DMS79 (cell line): ENCODE measurements around the gene LHFPL4.
"Not testable (repeated sequence)": the region's sequence is repeated elsewhere in the genome, so short reads cannot be mapped to it uniquely, and the experiment has no call there.

ENCODE experiments used
- DNase-seq: peaks from one replicate; lab custom pipeline; 2025; lab: John Stamatoyannopoulos, UW

The LHFPL4 gene

DNA sequence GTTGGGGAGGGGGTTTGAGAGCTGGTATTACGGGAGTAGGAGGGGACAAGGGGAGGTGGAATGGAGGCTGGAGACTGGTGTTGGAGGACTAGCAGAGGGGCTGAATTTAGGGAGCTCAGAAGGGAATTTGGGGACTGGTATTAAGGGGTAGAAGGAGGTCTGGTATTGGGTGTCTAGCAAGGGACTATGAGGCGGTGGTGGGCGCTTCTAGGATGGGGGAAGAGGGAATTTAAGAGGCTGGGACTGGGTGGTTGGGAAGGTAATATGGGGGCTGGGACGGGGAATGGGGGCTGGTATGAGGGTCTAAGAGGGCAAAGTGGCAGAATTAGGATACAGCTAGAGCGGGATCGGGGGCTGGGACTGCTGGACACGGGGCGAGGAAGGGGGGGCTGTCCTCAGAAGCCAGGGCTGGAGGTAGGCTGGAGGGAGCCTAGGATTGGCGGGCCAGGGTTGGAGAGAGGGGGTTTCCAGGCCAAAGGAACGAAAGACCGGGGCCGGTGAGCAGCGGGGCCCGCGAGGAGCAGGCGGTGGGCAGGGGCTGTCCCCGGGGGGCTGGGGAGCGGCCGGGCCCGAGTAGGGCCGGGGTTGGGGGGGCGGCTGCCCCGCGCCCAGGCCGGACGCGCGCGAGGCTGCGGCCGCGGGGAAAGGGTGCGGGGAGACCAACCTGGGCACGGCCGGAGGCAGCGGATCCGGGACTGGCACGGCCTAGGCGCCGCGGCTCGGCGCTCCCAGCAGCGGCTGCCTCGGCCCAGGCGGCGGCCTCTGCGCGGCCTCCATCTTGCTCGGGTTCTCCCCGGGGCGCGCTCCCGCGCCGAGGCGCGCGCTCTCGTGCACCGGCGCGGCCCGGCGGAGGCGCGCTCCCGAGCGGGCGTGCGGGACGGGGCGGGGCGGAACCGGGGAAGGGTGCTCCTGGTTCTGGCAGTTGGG, at the start of gene LHFPL4:
TSS of gene LHFPL4 (minus strand) at position 802 of the 927 bp plus-strand sequence. CDS start 1,143 bp downstream, outside the sequence.
- DNase-seq: no peak

DNA sequence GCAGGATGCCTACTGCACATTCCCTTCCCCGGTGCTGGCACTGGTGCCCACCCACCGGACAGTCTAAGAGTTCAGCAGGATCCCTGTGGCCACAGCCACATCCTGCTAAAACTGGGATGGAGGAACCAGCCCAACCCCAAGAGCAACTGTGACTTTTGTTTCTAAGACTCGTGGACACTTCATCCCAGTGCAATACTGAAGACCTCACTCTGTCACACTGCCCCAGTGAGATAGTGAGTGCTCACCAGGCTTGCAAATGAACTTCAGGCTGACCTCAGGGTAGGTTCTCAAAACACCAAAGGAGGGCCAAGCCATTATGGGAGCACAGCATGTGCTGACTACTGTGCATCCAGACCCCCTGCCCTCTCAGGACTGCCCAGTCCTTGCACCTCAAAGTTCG, 49.0 kb upstream of the LHFPL4 start:
- DNase-seq: no peak

- DNase-seq: not testable (repeated sequence)
Observed at GRCh38 chr3:9601006-9601581, 47.5 kb upstream of the LHFPL4 start.

DNA sequence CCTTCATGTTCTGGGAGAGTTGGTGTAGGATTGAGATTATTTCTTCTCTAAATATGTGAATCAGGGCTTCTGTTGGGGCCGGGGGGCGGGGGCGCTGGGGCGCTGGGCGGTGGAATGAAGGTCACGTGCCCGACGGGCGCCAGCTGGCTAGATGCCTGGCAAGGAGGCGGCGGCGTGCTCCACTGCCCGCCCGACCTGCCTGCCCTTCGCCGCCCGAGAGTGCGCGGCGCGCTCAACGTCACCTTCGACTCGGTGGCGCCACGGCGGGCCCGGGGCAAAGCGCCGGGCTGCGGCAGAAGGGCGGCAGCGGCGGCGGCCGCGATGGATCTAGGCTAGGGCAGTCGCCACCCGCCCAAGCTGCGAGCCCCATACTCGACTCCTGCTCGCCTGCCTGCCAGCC, 47.0 kb upstream of the LHFPL4 start:
- peak; percentile 50 for DNase-seq

GRCh38 chr3:9598783-9599387, 45.3 kb upstream of the LHFPL4 start:
- no peak for DNase-seq

DNA sequence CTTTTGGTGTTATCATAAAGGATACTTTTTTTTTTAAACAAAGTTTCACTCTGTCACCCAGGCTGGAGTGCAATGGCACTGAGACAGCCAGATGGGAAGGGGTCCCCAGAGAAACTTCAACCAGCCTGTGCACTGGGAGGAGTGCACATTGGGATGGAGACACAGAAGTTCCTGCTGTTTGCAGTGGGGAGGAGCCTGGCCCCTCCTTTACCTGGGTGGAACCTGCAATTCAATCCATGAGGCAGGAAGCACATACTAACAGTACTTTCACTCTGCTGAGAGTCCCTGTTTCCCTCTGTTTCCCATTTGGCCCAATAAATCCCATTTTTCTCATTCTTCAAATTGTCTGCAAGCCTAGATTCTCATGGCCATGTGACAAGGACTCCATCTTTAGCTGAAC, 42.3 kb upstream of the LHFPL4 start:
- DNase-seq: no peak

DNA sequence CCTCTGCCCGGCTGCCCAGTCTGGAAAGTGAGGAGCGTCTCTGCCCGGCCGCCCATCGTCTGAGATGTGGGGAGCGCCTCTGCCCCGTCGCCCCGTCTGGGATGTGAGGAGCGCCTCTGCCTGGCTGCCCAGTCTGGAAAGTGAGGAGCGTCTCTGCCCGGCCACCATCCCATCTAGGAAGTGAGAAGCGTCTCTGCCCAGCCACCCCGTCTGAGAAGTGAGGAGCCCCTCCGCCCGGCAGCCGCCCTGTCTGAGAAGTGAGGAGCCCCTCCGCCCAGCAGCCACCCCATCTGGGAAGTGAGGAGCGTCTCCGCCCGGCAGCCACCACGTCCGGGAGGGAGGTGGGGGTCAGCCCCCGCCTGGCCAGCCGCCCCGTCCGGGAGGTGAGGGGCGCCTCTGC, 38.2 kb upstream of the LHFPL4 start:
- DNase-seq: not testable (repeated sequence)

DNA sequence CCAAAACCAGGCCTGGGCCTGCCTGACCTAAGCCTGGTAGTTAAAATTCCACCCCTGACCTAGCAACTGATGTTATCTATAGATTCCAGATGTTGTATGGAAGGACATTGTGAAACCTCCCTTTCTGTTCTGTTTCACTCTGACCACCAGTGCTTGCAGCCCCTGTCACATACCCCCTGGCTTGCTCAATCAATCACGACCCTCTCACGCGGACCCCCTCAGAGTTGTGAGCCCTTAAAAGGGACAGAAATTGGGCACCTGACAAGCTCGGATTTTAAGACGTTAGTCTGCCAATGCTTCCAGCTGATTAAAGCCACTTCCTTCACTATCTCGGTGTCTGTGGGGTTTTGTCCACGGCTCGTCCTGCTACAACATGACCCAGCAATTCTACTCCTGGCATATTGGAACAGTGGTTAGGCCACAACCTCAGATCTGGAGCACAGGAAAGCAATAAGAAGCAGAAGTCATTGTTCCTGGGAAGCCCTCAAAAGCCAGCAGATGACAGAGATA, 36.7 kb upstream of the LHFPL4 start:
- no peak for DNase-seq

DNA sequence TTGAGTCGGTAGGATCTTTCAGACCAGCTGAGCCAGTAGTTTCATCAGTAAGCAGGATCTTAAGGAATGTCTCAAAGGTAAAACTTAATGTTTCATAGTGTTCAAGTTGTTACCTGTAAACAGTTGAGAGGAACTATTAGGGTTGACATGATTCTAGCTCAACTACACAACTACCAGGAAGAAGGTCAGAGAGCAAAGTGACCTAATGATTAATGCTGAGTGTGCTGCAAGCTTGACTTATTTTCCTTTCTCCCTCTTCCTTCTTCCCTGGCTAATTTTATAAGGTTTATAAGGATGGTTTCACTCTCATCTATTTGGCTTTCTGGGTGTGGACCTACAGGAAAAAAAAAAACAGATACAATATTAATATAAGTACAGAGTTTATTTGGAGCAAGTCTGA, 30.2 kb upstream of the LHFPL4 start:
- DNase-seq: no peak

- DNase-seq: no peak
Observed at GRCh38 chr3:9583371-9583770, 29.7 kb upstream of the LHFPL4 start.

- DNase-seq: no peak
Observed at GRCh38 chr3:9582332-9582731, 28.7 kb upstream of the LHFPL4 start.

DNA sequence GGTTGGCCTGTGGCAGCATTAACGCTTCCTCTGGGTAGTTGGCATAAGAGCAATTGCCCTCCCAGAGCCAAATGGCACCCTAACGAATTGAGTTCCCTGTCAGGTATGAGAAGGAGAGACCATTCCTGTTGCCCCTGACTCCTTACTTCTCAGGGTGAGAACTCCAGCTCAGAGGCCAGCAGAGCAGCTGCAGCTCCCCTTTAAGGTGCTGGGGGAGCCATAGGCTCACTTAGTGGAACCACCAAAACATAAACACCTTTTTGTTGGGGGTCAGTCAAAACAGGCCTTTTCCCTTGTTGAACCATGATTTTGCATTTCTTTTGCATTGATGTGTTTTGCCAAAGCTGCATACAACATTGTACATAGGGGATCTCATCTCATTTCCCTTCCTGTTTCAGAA, 28.1 kb upstream of the LHFPL4 start:
- no peak for DNase-seq

DNA sequence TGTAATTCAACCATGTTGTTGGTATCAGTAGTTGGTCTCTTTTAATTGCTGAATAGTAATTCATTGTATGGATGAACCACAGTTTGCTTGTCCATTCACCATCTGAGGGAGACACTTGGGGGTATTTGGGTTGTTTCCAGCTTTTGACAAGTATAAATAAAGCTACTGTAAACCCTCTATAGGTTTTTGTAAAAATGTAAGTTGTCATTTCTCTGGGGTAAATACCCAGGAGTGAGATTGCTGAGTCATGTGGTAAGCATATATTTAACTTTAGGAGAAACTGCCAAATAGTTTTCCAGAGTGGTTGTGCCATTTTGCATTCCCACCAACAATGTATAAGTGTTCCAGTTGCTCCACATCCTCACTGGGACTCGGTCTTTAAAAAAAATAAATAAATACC, 15.4 kb upstream of the LHFPL4 start:
- DNase-seq: no peak

DNA sequence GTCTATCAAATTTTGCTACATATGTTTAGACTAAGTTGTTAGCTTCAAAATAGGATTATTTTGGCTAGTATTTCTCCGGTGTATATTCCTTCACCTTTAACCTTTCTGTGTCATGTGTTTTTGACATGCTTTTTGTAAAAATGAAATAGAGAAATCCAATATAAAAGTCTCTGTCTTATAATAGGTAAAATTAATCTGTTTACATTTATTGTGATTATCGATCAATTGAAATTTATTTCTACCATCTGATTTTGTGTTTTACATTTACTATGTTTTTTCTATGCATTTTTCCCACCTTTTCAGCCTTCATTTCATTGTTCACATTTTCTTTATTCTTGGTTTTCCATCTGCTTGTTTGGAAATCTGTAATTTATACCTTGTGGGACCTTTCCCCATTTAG, 11.7 kb upstream of the LHFPL4 start:
- no peak for DNase-seq

GRCh38 chr3:9563851-9564250, 10.2 kb upstream of the LHFPL4 start:
- no peak for DNase-seq

DNA sequence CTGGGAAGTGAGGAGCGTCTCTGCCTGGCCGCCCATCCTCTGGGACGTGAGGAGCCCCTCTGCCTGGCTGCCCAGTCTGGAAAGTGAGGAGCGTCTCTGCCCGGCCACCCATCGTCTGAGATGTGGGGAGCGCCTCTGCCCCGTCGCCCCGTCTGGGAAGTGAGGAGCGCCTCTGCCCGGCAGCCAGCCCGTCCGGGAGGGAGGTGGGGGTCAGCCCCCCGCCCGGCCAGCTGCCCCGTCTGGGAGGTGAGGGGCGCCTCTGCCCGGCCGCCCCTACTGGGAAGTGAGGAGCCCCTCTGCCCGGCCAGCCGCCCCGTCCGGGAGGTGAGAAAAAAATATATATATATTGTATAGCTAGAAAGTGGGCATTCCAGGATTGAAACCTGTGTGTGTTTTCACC, 6.4 kb upstream of the LHFPL4 start:
- DNase-seq: not testable (repeated sequence)

DNA sequence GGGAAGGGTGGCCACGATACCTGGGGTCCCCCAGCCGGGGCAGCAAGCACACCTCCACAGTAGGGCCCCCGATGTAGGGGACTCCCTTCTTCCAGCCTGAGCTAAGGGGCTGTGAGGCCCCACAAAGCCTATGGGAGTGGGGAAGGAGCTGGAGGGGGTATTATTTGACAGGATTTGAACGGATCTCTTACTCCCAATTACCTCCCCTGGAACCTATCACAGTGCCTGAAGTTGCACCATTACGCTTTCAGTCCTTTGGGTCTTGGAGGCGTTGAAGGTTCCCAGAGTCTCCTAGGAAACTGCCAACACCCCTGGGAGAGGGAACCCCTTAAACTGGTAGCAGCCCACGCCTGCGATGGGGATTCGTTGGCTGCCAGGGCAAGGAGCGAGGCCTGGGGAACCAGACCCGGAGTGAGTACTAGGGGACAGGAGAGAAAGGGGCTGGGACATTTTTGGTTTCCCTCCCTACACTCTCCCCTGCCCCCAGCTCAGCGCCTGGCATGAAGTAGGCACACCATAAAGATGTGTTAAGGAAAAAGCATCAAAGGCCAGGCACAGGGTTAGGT, 409 bp upstream of the LHFPL4 start:
- no peak for DNase-seq

- peak; percentile 11 for DNase-seq
Observed at GRCh38 chr3:9552252-9552999, 1.2 kb downstream of the LHFPL4 start.

GRCh38 chr3:9550999-9551398, 2.6 kb downstream of the LHFPL4 start:
- no peak for DNase-seq

DNA sequence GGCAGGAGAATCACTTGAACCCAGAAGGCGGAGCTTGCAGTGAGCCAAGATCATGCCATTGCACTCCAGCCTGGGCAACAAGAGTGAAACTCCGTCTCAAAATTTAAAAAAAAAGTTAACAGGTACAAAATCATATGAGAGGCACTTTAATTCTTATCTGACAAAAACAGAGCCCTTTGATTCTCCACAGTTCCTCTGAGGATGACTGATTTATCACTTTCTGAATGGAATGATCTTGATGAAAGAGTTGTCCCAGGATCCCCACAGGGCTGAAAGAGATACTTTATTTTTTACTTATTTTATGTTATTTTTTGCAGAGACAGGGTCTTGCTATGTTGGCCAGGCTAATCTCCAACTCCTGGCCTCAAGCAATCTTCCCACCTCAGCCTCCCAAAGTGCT, 4.0 kb downstream of the LHFPL4 start:
- no peak for DNase-seq

- no peak for DNase-seq
Observed at GRCh38 chr3:9548991-9549390, 4.6 kb downstream of the LHFPL4 start.

- DNase-seq: no peak
Observed at GRCh38 chr3:9542182-9542581, 11.4 kb downstream of the LHFPL4 start.
